Hematopoietic multipotent progenitor cell (in vitro differentiated cells): ENCODE results near the gene DDR2. TPM values are rescaled to one million over a fixed set of nuclear protein-coding genes. Genes with fewer than 3 reads are reported as not detected.

Experiments used
- DNase-seq, 3 donors: peaks; one replicate each; pipeline ENCODE4 v3.0.0-alpha.2; 2011 to 2015; ENCODE audit warnings: low read depth in 2 of 3, low spot score in 2 of 3
- small RNA-seq: library from RNA; depleted of rRNA; stranded (forward); fragments of <200 nt; gene quantifications from one replicate; pipeline ENCODE3, GENCODE V24; 2012
- total RNA-seq: library from RNA; depleted of rRNA; stranded (reverse); fragments of >200 nt; gene quantifications from one replicate; pipeline ENCODE4 v1.2.3, GENCODE V29; 2012

Gene DDR2
- total RNA-seq, 1 donor: 0.27 TPM

DNA sequence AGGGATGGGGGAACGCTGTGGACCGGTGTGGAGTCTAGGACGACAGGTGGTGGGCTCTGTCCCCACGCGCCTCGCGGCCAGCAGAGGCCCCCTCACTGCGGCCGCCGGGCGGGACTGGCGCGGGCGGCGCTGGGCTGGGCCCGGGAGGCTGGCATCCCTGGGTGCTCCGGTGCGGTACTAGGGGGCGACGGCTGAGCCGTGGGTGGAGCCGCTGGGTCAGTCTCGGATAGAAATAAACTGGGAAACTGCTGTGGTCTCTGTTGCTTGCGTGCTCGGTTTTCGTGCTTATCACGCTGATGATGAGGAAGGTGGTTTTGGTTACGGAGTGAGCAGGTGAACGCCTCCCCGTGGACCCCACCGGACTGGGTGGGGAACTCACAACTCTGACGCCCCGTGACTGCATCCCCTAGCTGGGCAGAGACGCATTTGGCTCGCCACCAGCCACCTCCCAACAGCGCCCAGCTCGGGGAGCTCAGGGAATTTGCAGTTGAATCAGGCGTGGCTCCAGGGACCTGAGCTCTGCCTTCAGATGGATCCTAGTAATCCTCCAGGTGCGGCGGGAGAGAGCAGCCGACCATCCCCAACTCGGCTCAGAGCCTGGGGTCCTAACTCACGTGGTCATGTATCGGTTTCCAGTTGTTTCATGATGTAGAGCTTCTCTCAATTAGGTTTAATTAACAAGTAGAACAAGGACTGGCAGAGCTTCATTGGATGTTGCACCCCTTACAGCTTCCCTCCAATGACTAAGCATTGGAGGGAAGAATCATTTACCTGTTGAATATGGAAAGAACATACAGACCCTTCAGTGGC lies 190.3 kb downstream of the DDR2 start:
- DNase-seq: no peak

GRCh38 chr1:162823231-162823630 lies 191.0 kb downstream of the DDR2 start:
- no peak for DNase-seq

GRCh38 chr1:162823771-162824525 lies 191.7 kb downstream of the DDR2 start:
- no peak for DNase-seq

DNA sequence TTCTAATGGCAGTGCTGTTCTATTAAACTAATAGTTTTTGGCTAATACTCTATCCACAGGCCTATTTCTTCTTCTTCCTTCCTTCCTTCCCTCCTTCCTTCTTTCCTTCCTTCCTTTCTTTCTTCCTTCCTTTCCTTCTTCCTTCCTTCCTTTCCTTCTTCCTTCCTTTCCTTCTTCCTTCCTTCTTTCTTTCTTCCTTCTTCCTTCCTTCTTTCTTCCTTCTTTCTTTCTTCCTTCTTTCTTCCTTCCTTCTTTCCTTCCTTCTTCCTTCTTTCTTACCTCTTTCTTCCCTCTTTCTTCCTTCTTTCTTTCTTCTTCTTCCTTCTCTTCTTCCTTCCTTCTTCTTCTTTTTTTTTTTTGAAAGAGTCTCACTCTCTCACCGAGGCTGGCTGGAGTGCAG lies 197.0 kb downstream of the DDR2 start:
- no peak for DNase-seq

GRCh38 chr1:162832470-162832869 lies 200.2 kb downstream of the DDR2 start:
- no peak for DNase-seq

DNA sequence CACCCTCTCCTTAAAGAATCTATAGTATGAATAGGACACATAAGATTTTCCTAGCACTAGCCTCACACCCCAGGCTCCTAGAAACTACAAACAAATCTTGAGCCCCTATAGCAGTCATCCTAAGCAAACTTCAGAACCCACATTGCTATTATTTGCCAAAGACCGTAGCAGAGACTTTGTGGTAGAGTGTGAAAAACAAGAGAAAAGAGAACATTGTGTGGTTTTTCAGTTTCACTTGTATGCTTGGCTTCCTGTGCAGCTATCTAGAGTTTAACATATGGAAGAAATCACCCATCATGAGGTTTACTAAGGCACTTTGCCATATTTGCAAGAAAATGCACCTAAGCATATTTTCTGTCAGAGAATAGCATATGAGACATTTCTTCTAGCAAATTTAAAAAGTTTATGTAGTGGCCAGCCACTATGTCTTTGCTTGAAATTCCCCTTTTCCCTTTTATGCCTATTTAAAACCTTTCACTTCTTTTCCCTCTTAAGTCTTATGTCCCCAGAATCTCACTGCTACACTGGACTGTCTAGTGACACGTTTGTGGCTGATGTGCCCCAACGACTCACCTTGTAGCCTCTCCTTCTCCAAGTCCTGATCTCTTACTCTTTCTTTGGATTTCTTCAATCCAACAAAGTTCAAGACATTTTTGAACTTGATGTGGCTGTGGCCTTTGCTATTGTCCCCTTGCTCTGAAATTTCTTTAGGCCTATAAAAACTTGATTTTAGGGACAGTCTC lies 203.1 kb downstream of the DDR2 start:
- DNase-seq: no peak

Small RNAs within 50 kb of the gene (small RNA-seq; reads per million reads assigned to genes)
- gene RN7SL861P: not detected

Other genes starting within 250 kb of the DDR2 start
- gene SH2D1B, start 220.3 kb upstream of the DDR2 start, total RNA-seq: under 0.01 TPM
- gene UHMK1, start 134.6 kb upstream of the DDR2 start, total RNA-seq: 21.8 TPM
- gene UAP1, start 70.7 kb upstream of the DDR2 start, total RNA-seq: 16.2 TPM
- 24.5 TPM for gene HSD17B7, start 158.2 kb downstream of the DDR2 start, total RNA-seq
- gene CCDC190, start 228.7 kb downstream of the DDR2 start, total RNA-seq: not detected